SW 1271 (cell line): ENCODE data around the gene JMY.

Experiments
- DNase-seq, 2 experiments: peaks; one replicate each; lab custom pipeline; 2025; lab: John Stamatoyannopoulos, UW

JMY gene

GRCh38 chr5:79235634-79236361, at the start of gene JMY:
Gene JMY (plus strand): TSS chr5:79236131. CDS start chr5:79236651, 520 bp downstream.
- peak; percentile 70 to 82 for DNase-seq

- DNase-seq: no peak
Observed at GRCh38 chr5:79186455-79186854, 49.5 kb upstream of the JMY start.

- DNase-seq: no peak
Observed at GRCh38 chr5:79189439-79190234, 46.3 kb upstream of the JMY start.

GRCh38 chr5:79190235-79190529, 45.7 kb upstream of the JMY start:
- DNase-seq: no peak

GRCh38 chr5:79191457-79191856, 44.5 kb upstream of the JMY start:
- DNase-seq: peak in 1 of 2 experiments; percentile 11

- no peak for DNase-seq
Observed at GRCh38 chr5:79193643-79194042, 42.3 kb upstream of the JMY start.

- DNase-seq: peak in 1 of 2 experiments; percentile 31
Observed at GRCh38 chr5:79200573-79201183, 35.3 kb upstream of the JMY start.

GRCh38 chr5:79201206-79201605, 34.7 kb upstream of the JMY start:
- no peak for DNase-seq

- peak in 1 of 2 experiments; percentile 38 for DNase-seq
Observed at GRCh38 chr5:79202076-79202475, 33.9 kb upstream of the JMY start.

GRCh38 chr5:79205965-79206364, 30.0 kb upstream of the JMY start:
- DNase-seq: no peak

- DNase-seq: no peak
Observed at GRCh38 chr5:79206541-79206940, 29.4 kb upstream of the JMY start.

GRCh38 chr5:79209505-79209904, 26.4 kb upstream of the JMY start:
- DNase-seq: no peak

GRCh38 chr5:79224286-79224984, 11.5 kb upstream of the JMY start:
- DNase-seq: no peak

GRCh38 chr5:79225026-79225425, 10.9 kb upstream of the JMY start:
- DNase-seq: no peak

- no peak for DNase-seq
Observed at GRCh38 chr5:79225441-79225840, 10.5 kb upstream of the JMY start.

- no peak for DNase-seq
Observed at GRCh38 chr5:79227484-79228025, 8.4 kb upstream of the JMY start.

- DNase-seq: no peak
Observed at GRCh38 chr5:79229357-79230174, 6.4 kb upstream of the JMY start.

- no peak for DNase-seq
Observed at GRCh38 chr5:79235261-79235633, 684 bp upstream of the JMY start.

- peak in 1 of 2 experiments; percentile 38 for DNase-seq
Observed at GRCh38 chr5:79236362-79236969, 535 bp downstream of the JMY start.

GRCh38 chr5:79236970-79237739, 1.2 kb downstream of the JMY start:
- DNase-seq: no peak
